Large intestine (tissue), 3 donors: ENCODE measurements around the gene NCOR2. TPM values are rescaled to one million over a fixed set of nuclear protein-coding genes. Genes with fewer than 3 reads are reported as not detected.
"Not testable (repeated sequence)": the region's sequence is repeated elsewhere in the genome, so short reads cannot be mapped to it uniquely, and the experiment has no call there.

Source experiments
- DNase-seq, 2 donors: peaks; one replicate each; pipeline versions ENCODE4 v3.0.0 to v3.0.0-alpha.2; 2013
- H3K27ac ChIP-seq: one replicate; pipeline ENCODE4 v1.5.1; 2013; ENCODE audit warnings: low read length
- H3K27me3 ChIP-seq: 2 replicates; pipeline ENCODE4 v1.6.1; 2013; ENCODE audit warnings: low read length; ENCODE audit not compliant: control insufficient read depth, insufficient read depth
- H3K36me3 ChIP-seq: 2 replicates; pipeline ENCODE4 v1.6.1; 2013; ENCODE audit warnings: low read length; ENCODE audit not compliant: control insufficient read depth, insufficient read depth
- H3K4me1 ChIP-seq: one replicate; pipeline ENCODE4 v1.6.1; 2013; ENCODE audit warnings: low read length; ENCODE audit not compliant: control insufficient read depth, insufficient read depth
- H3K4me3 ChIP-seq: one replicate; pipeline ENCODE4 v1.5.1; 2013; ENCODE audit warnings: low read length
- H3K9me3 ChIP-seq: one replicate; pipeline ENCODE4 v1.6.1; 2013; ENCODE audit warnings: mild to moderate bottlenecking, low read depth, low read length, moderate library complexity; ENCODE audit not compliant: control insufficient read depth
- WGBS: methylation state at CpG from one replicate; pipeline ENCODE4 v1.1.5; 2013; ENCODE audit warnings: low lambda C conversion rate; ENCODE audit not compliant: insufficient coverage; 5-methylcytosine and 5-hydroxymethylcytosine counted together
- polyA plus RNA-seq: library from polyadenylated mRNA; unstranded; fragments of 120-200 nt; gene quantifications from one replicate; pipeline ENCODE4 v1.2.1, GENCODE V29; 2013

The NCOR2 gene
- polyA plus RNA-seq, 1 donor, result 86.3 TPM

DNA sequence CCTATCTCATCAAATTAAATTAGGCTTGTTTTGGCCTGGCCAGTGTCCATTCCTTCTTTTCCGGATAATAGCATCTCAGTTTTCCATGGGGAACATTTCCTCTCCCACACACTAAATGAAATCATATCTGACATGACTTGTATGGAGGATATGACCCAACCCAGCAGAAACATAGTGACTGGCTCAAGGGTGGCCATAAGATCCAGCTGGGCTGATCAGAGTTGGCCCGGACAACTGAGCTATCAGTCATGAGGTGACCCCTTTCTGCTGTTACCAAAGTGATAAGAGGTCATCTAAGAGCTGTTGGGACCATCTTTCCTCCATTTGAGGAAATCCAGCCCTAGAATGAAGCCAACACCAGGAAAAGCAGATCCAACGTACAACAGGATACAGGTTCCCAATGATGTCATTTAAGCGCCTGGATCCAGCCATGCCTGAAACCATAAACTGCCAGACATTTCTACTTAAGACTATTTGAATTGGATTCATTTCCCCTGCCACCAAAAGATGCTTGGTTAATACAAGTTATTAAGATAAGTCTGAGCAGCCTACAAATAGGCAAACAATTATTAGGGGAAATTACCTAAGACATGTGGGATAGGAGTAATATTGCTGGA, 20.7 kb upstream of the NCOR2 start:
- no peak overlapping the region for H3K27ac ChIP-seq

DNA sequence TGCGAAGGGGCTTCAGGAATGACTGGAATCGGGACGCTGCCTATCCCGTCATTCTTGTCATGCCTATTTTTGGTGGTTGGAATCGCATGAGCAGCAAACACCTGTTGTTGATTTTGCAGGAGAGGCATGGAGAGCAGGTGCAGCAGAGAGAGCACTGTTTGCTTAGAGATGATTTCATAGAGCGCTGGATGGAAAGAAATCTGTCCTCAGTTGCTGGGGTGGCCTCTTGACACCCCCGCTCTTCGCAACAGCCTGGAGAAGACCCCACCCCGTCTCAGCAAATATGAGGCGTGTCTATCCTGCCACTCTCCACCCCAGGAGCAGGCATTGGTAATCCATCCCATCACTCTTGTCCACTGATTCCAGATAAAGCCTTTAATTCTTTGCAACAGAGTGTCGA, 19.3 kb upstream of the NCOR2 start:
- Histone ChIP-seq H3K4me1 (peaks cover 6% of the 10 kb centered on the region), H3K27ac (peak overlapping the region; percentile 33), H3K4me3 (no peak overlapping the region), H3K27me3 (no peaks in the 10 kb centered on the region), H3K36me3 (no peaks in the 10 kb centered on the region), H3K9me3 (no peaks in the 10 kb centered on the region)
- DNase-seq, result peak; percentile 44 to 73
- no CpG with 5 or more reads among the region's 11 CpGs for WGBS

More for the DNA sequence above, 20.7 kb upstream of the NCOR2 start:
- Histone ChIP-seq H3K4me3 (no peak overlapping the region), H3K4me1 (peaks cover 6% of the 10 kb centered on the region), H3K9me3 (no peaks in the 10 kb centered on the region), H3K36me3 (no peaks in the 10 kb centered on the region), H3K27me3 (no peaks in the 10 kb centered on the region)
- no CpG with 5 or more reads among the region's 4 CpGs for WGBS
- DNase-seq, result no peak

DNA sequence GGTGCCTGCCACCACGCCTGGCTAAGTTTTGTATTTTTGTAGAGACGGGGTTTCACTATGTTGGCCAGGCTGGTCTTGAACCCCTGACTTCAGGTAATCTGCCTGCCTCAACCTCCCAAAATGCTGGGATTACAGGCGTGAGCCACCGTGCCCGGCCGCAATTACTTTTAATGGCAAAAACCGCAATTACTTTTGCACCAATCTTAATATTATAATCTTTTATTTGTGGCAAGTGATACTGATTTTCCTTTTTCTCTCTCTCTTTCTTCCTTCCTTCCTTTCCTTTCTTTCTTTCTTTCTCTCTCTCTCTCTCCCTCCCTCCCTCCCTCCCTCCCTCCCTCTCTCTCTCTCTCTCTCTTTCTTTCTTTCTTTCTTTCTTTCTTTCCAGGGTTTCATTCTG, 17.1 kb upstream of the NCOR2 start:
- not testable (repeated sequence) for H3K36me3 ChIP-seq, H3K27me3 ChIP-seq, H3K4me3 ChIP-seq, H3K27ac ChIP-seq, DNase-seq, H3K4me1 ChIP-seq, H3K9me3 ChIP-seq
- WGBS, result 100% methylated on average over 6 of the region's 7 CpGs

DNA sequence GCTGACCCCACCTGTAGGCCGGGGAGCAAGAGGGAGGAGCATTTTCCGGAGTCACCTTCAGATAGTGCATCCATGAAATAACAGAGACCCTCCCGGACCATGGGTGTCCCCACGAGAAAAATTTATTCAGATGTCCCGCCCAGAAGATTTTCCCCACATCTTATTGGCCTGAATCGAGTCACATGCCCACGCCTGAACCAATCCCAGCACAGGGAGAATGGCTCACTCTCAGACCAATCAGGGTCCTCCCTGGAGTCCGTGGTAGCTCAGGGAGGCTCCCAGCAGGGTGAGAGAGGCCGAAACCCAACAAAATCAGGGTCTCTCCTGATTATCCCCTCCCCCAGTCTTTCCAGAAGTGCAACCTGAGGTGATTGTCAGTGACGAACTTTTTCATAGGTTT, 16.4 kb upstream of the NCOR2 start:
- Histone ChIP-seq H3K36me3 (no peaks in the 10 kb centered on the region), H3K4me3 (no peak overlapping the region), H3K9me3 (no peaks in the 10 kb centered on the region), H3K4me1 (peaks cover 6% of the 10 kb centered on the region), H3K27me3 (no peaks in the 10 kb centered on the region), H3K27ac (no peak overlapping the region)
- WGBS, result no CpG with 5 or more reads among the region's 10 CpGs
- DNase-seq, result no peak

DNA sequence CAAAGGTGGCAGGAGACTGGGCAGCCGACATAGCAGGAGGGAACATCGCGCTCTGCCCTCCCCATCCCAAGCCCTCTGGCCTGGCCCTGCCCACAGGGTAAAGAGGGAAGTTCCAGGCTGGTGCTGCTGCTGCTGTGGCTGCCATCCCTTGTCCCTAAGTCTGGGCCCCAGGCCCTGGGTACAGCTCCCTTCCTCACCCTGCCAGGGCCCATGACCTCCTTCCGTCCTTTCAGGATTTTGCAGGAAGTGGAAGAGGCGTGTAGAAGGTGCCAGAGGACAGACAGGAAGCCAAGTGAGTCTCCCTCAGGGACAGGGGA, 14.7 kb upstream of the NCOR2 start:
- Histone ChIP-seq H3K4me3 (no peak overlapping the region), H3K36me3 (no peaks in the 10 kb centered on the region), H3K27me3 (no peaks in the 10 kb centered on the region), H3K9me3 (peaks cover 3% of the 10 kb centered on the region), H3K4me1 (peaks cover 6% of the 10 kb centered on the region), H3K27ac (no peak overlapping the region)
- DNase-seq, result no peak
- WGBS, result no CpG with 5 or more reads among the region's 5 CpGs

DNA sequence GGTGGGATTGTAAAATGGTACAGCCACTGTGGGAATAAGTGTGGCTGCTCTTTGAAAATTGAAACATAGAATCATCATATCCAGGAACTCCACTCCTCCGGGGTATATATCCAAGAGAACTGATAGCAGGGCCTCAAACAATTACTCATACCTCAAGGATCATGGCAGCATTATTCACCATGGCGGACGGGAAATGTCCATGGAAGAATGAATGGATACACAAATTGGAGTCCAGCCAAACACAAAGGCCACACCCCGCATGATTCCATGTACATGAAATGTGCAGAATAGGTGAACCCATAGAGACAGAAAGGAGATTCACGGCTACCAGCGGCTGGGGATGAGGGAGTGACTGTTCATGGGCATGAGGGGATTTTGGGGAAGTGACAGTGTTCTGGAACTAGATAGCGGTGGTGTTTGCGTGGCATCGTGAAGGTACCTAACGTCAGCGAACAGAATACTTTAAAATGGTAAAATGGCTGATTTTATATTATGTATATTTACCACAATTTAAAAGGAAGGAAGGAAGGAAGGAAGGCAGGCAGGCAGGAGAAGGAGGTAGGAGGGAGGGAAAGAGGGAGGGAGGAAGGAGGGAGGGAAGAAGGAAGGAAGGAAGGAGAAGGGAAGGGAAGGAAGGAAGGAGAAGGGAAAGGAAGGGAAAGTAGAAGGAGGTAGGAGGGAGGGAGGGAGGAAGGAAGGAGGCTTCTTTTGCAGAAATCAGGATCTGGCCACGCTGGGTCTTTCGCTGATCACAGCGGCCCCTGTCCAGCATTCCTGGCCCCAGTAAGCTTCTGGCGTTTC, 14.1 kb upstream of the NCOR2 start:
- no peaks in the 10 kb centered on the region for H3K36me3 ChIP-seq
- no peaks in the 10 kb centered on the region for H3K27me3 ChIP-seq
- H3K27ac ChIP-seq, result no peak overlapping the region
- no CpG with 5 or more reads among the region's 15 CpGs for WGBS
- peaks cover 2% of the 10 kb centered on the region for H3K4me1 ChIP-seq
- H3K9me3 ChIP-seq, result peaks cover 4% of the 10 kb centered on the region
- DNase-seq, result no peak
- H3K4me3 ChIP-seq, result no peak overlapping the region

DNA sequence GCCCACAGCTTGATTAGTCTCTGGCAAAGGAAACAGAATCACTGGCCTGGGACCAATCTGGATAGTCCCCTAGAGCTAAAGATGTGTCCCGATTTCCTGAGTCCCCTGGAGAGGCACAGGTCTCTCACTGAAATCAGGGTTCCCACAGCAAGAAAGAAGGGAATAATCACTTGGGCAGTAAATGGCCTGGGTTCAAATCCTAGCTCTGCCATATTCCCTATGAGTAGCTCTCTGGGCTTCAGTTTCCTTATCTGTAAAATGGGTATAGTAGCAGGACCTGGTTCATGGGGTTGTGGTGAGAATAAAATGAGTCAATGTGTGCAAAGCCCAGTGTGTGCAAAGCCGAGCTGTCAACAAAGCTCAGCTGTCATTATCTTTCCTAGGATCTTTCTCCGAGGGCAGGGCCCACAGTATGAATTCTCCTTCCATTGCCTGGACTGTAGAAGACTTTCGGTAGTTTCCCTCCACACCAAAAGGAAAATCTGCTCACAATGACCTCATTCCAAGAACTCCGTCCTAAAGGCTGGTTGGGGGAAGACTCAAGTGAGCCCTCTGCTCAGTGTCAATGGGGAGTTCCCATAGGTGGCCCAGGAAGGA, 12.6 kb upstream of the NCOR2 start:
- no peak overlapping the region for H3K4me3 ChIP-seq
- H3K36me3 ChIP-seq, result no peaks in the 10 kb centered on the region
- no CpG with 5 or more reads among the region's 5 CpGs for WGBS
- H3K4me1 ChIP-seq, result no peaks in the 10 kb centered on the region
- DNase-seq, result no peak
- peaks cover 4% of the 10 kb centered on the region for H3K9me3 ChIP-seq
- H3K27ac ChIP-seq, result no peak overlapping the region
- no peaks in the 10 kb centered on the region for H3K27me3 ChIP-seq

DNA sequence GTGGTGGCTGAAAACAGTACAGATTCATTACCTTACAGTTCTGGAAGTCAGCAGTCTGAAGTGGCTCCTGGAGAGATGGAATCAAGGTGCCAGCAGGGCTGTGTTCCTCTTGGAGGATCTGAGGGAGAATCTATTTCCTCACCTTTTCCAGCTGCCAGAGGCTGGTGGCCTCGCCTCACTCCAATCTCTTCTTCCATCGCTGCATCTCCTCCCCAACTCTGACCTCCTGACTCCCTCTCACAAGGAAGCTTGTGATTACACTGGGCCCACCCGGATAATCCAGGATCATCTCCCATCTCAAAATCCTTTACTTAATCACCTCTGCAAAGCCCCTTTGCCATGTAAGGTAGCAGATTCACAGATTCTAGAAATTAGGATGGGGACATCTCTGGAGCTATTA, 11.4 kb upstream of the NCOR2 start:
- DNase-seq, result no peak
- Histone ChIP-seq H3K36me3 (no peaks in the 10 kb centered on the region), H3K27me3 (no peaks in the 10 kb centered on the region), H3K4me3 (no peak overlapping the region), H3K27ac (no peak overlapping the region), H3K9me3 (peaks cover 4% of the 10 kb centered on the region), H3K4me1 (no peaks in the 10 kb centered on the region)
- no CpG with 5 or more reads among the region's 3 CpGs for WGBS

DNA sequence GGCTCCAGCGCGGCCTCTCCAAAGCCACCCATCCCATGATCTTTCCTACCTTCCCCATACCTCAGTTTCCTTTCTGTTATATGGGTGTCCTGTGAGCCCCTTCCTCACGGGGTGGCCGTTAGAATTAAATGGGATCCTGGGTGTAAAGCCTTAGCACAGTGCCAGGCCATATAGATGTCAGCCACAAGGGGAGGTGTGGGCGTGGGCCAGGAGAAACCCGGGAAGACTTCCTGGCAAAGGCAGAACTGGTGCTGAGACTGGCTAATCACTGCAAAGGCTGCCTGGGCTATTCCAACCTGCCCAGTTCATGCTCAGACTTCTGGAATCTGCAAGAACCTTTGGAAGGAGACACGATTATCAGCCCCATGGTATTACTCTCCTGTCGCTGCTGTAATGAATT, 11.0 kb upstream of the NCOR2 start:
- Histone ChIP-seq H3K27me3 (no peaks in the 10 kb centered on the region), H3K4me3 (no peak overlapping the region), H3K27ac (no peak overlapping the region), H3K36me3 (no peaks in the 10 kb centered on the region), H3K9me3 (peaks cover 4% of the 10 kb centered on the region), H3K4me1 (no peaks in the 10 kb centered on the region)
- no peak for DNase-seq
- no CpG with 5 or more reads among the region's 8 CpGs for WGBS

DNA sequence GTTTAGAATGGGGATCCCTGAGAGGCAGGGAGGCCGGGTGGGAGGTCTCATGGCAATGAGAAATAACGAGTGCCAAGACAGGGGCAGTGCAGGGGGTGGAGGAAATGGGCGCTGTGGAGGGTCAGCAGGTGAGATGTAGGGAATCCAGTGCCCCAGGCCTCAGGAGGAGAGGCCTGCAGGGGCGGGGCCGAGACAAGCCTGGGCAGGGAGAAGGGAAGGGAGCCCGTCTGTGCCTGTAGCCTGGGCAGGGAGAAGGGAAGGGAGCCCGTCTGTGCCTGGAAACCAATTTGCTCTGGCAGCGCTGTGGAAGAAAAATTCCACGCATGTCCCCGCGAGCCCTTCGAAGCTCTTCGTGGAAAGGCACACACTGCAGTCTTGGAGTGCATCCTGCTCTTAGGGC, 10.6 kb upstream of the NCOR2 start:
- WGBS, result no CpG with 5 or more reads among the region's 13 CpGs
- H3K36me3 ChIP-seq, result no peaks in the 10 kb centered on the region

More for the DNA sequence above, 10.6 kb upstream of the NCOR2 start:
- Histone ChIP-seq H3K9me3 (peaks cover 4% of the 10 kb centered on the region), H3K4me3 (no peak overlapping the region), H3K4me1 (no peaks in the 10 kb centered on the region), H3K27ac (no peak overlapping the region), H3K27me3 (no peaks in the 10 kb centered on the region)
- no peak for DNase-seq
